Astrocyte of the spinal cord (primary cell): ENCODE measurements around the gene ACCS.

ENCODE experiments used
- DNase-seq: peaks from one replicate; pipeline ENCODE4 v3.0.0; 2011; ENCODE audit warnings: low read depth, low spot score
- H3K4me3 ChIP-seq: 2 replicates; pipeline ENCODE4 v1.5.1; 2011; ENCODE audit warnings: low read depth, mild to moderate bottlenecking, low read length, moderate library complexity
- in situ Hi-C: cut with HindIII; loops from 2 replicates; pipeline ENCODE4 v1.10.0; 2017; ENCODE audit warnings: low sequenced_read_pairs
- TF ChIP-seq, protein P1 (sequence below): IDR thresholded peaks from 2 replicates; pipeline ENCODE4 v1.5.1; 2012; ENCODE audit warnings: low read depth, mild to moderate bottlenecking, low read length, inconsistent platforms

The ACCS gene

DNA sequence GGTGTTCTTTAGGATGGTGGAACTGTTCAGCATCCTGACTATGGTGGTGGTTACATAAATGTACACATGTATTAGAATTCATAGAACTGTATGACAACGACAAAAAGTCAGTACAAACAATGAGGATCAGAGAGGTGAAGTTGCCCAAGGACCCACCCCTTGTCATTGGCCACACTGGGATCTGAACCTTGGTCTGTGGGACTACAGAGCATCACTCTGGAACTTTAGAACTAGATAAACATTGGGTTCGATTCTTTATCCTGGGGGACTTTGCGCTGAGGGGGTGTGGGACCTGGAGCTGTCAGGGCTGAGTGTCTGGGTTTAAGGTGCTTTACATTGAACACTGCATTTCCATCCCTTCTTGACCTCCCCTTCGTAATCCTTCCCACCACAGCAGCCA, 16.6 kb downstream of the ACCS start:
- in situ Hi-C loops = no loop called here
- DNase-seq = no peak
- H3K4me3 ChIP-seq = no peak overlapping the region
- TF ChIP-seq, protein P1, sequence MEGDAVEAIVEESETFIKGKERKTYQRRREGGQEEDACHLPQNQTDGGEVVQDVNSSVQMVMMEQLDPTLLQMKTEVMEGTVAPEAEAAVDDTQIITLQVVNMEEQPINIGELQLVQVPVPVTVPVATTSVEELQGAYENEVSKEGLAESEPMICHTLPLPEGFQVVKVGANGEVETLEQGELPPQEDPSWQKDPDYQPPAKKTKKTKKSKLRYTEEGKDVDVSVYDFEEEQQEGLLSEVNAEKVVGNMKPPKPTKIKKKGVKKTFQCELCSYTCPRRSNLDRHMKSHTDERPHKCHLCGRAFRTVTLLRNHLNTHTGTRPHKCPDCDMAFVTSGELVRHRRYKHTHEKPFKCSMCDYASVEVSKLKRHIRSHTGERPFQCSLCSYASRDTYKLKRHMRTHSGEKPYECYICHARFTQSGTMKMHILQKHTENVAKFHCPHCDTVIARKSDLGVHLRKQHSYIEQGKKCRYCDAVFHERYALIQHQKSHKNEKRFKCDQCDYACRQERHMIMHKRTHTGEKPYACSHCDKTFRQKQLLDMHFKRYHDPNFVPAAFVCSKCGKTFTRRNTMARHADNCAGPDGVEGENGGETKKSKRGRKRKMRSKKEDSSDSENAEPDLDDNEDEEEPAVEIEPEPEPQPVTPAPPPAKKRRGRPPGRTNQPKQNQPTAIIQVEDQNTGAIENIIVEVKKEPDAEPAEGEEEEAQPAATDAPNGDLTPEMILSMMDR = no peak

DNA sequence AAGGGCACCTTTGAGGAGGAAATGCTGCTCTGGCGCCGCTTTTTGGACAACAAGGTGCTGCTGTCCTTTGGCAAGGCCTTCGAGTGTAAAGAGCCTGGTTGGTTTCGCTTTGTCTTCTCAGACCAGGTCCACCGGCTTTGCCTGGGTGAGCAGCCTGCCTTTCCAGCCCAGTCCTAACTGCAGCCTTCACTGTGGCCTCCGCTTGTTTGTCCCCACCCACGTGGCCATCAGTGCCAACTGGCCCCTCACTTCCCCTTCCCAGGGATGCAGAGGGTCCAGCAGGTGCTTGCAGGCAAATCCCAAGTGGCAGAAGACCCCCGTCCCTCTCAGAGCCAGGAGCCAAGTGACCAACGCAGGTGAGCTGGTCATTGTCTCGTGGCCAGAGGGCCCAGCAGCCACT, 17.4 kb downstream of the ACCS start:
- TF ChIP-seq, protein P1 = no peak
- H3K4me3 ChIP-seq = no peak overlapping the region
- in situ Hi-C loops = no loop called here
- no peak for DNase-seq

DNA sequence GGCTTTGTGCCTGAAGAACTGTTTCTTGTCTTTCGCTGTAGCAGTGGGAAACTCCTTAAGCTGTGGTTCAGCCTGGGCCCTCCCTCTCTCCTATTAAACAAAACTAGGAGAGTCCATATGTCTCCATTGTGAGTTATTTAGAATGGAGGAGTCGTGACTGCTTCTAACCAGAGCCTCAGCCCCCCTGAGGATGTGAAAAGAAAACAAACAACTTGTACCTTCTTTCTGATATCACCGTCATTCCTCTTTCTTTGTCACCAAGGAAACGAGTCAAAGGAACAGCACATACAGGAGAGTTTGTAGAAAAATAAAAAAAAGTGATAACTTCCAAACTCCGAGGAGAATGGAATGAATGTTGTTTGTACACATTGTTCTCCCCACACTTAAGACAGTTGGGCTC, 17.8 kb downstream of the ACCS start:
- in situ Hi-C loops = no loop called here
- peak; percentile 10 for DNase-seq
- TF ChIP-seq, protein P1 = no peak
- H3K4me3 ChIP-seq = no peak overlapping the region

GRCh38 chr11:44085330-44085729, 19.3 kb downstream of the ACCS start:
- TF ChIP-seq, protein P1 = no peak
- no peak for DNase-seq
- in situ Hi-C loops = no loop called here
- H3K4me3 ChIP-seq = no peak overlapping the region

DNA sequence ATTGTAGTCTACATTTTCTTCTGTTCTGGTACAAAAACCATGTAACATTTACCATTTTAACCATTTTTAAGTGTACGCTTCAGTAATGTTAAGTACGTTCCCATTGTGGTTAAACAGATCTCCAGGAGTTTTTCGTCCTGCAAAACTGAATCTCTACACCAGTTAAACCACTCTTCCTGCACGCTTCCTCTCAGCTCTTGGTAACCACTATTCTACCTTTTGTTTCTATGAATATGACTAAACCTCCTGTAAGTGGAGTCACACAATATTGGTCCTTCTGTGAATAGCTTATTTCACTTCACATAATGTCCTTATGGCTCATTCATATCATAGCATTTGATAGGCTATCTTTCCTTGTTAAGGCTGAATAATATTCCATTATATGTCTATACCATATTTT, 22.3 kb downstream of the ACCS start:
- H3K4me3 ChIP-seq = no peak overlapping the region
- TF ChIP-seq, protein P1 = no peak
- in situ Hi-C loops = no loop called here
- DNase-seq = no peak

DNA sequence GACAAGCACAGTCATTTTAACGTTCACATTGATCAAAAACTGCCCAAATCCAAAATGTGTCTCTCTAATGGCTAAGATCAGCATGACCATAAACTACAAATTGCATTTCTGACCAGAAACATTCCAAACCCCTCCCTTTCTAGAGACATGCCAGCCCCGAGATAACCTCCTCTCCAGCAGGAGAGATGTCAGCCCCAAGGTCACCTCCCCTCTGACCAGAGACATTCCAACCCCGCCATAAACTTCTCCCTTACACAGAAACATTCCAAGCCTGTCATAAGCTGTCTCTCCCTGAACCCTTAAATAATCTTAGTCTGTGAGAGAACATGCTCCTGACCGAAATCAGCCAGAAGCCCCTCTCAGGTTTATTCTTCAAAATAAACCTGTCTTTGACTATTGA, 22.8 kb downstream of the ACCS start:
- TF ChIP-seq, protein P1 = no peak
- in situ Hi-C loops = no loop called here
- H3K4me3 ChIP-seq = no peak overlapping the region
- no peak for DNase-seq

GRCh38 chr11:44090539-44090938, 24.5 kb downstream of the ACCS start:
- no peak for DNase-seq
- in situ Hi-C loops = no loop called here
- TF ChIP-seq, protein P1 = no peak
- H3K4me3 ChIP-seq = no peak overlapping the region
